ENCODE results near the gene XIST. TPM values are rescaled to one million over a fixed set of nuclear protein-coding genes. Genes with fewer than 3 reads are reported as not detected.
"Not testable (repeated sequence)": the region's sequence is repeated elsewhere in the genome, so short reads cannot be mapped to it uniquely, and the experiment has no call there.

XIST gene
- total RNA-seq, 1 experiment from 2014 or later, result not detected

GRCh38 chrX:73804109-73804508 lies 48.4 kb downstream of the XIST start:
- DNase-seq (ENCODE audit: low read depth), result not testable (repeated sequence)

- DNase-seq (ENCODE audit: low read depth), result no peak
Observed at GRCh38 chrX:73799888-73800287, 52.6 kb downstream of the XIST start.

GRCh38 chrX:73792511-73792910 lies 60.0 kb downstream of the XIST start:
- not testable (repeated sequence) for DNase-seq (ENCODE audit: low read depth)

- DNase-seq (ENCODE audit: low read depth), result no peak
Observed at GRCh38 chrX:73785493-73785892, 67.0 kb downstream of the XIST start.

Data from M059J (cell line).